Suprapubic skin (tissue), 4 donors: Measurements from ENCODE around the gene E2F1.

Experiments used
- CTCF ChIP-seq, 2 donors: fragments of 200-600 bp in 1 of 2; fragments of 450-650 bp in 1 of 2; sonication (generic) in 1 of 2; IDR thresholded peaks; one replicate each; pipeline ENCODE4 v1.5.1; 2016 to 2019; ENCODE audit warnings: antibody characterized with exemption in 2 of 2, mild to moderate bottlenecking in 1 of 2, moderate library complexity in 1 of 2
- EP300 ChIP-seq: sonication (generic); formaldehyde crosslinking; IDR thresholded peaks from one replicate; pipeline ENCODE4 v1.6.1; 2017; ENCODE audit warnings: antibody characterized with exemption
- POLR2AphosphoS5 ChIP-seq, 3 donors: sonication (generic); formaldehyde crosslinking; IDR thresholded peaks; one replicate each; pipeline ENCODE4 v1.6.1; 2017; ENCODE audit warnings: antibody characterized with exemption in 3 of 3

GRCh38 chr20:33672426-33673113 lies 13.6 kb downstream of the E2F1 start:
- TF ChIP-seq CTCF (IDR thresholded peaks at IDR 0.05) = no peak
- no peak for TF ChIP-seq EP300
- TF ChIP-seq POLR2AphosphoS5 (IDR thresholded peaks at IDR 0.05) = no peak
